Measurements from ENCODE around the gene HACD2. TPM values are rescaled to one million over a fixed set of nuclear protein-coding genes. Genes with fewer than 3 reads are reported as not detected.
A peak's percentile ranks its signal among the peaks of the same experiment; 100 is the strongest.

The HACD2 gene
- polyA plus RNA-seq, 3 donors from 2014 or later = 19.3 to 37.0 (median 25.3) TPM

DNA sequence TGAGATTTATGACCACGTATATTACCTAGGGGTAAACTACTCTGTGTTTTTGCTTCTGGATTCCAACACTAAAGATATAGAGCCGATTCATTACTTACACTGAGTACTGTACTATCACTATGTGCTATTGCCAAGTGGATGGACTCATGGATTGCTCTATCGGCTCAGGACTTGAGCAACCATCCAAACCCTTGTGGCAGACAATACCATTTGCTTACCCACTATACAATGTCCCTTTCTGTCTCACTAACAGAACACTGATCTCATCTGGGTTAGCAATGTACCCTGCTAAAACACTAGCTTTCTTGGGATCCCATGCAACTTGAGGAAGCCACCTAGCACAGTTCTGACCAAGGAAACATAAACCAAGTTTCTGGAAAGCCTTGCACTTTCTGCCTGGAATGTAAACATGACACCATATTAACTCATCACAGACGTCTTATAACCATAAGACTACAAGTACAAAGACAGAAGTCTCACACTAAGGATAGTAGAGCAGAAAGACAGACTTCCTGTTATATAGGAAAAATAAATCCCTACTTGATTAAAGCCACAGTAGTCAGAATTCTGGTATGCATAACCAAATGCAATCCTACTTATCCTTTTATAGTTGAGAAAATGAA is 38.6 kb downstream of the HACD2 start:
- Mint-ChIP-seq H3K4me3 (no peak overlapping the region), H3K27me3 (ENCODE audit: low read depth in 3 of 3) (peaks cover 0 to 2% (median 0%) of the 10 kb centered on the region in 3 donors), H3K36me3 (peaks cover 8 to 17% (median 8%) of the 10 kb centered on the region in 3 donors), H3K4me1 (peaks cover 0 to 17% of the 10 kb centered on the region in 2 donors), H3K9me3 (no peaks in the 10 kb centered on the region), H3K27ac (no peak overlapping the region)
- no peak for DNase-seq

DNA sequence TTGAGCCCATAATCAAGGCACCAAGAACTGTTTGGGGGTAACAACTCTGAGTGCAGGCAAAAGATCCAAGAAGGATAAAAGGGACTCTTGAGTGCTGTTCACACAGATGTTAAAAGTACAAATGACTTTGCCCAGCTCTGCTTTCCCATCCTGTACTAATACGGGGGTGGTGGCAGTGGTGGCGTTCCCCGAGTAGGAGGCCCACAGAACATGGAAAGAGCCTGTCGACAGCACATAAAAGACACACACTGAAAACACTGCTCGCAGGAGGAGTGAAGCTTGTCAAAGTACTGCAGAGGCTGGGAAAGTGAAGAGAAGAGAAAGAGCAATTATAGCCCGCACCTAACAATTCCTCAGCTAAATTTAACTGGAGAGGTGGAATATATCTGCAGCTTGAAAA is 40.9 kb downstream of the HACD2 start:
- Mint-ChIP-seq H3K4me1 (peaks cover 0 to 5% of the 10 kb centered on the region in 2 donors), H3K27me3 (ENCODE audit: low read depth in 3 of 3) (no peaks in the 10 kb centered on the region), H3K9me3 (no peaks in the 10 kb centered on the region), H3K27ac (no peak overlapping the region), H3K36me3 (peaks cover 0 to 8% (median 0%) of the 10 kb centered on the region in 3 donors), H3K4me3 (no peak overlapping the region)
- no peak for DNase-seq

DNA sequence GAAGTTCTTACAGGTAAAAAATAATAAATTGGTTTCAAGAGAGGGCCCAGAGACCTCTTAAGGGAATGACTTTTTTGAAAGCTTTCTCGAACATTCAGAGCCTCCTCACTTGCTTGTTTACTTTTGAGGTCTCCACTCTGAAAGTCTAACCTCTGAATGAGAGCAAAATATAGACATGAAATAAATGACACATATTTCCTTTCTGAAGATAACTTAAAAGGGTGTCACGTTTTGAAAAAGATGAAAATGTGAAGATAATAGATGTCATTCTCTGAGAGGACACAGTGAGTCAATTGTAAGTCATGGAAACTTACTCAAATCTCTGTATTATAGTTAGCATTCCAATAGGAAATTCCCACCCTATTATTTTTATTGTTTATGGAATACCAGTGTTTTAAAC is 44.6 kb downstream of the HACD2 start:
- no peaks in the 10 kb centered on the region for H3K9me3 Mint-ChIP-seq
- DNase-seq = no peak
- H3K4me1 Mint-ChIP-seq = peaks cover 0 to 5% of the 10 kb centered on the region in 2 donors
- H3K27me3 Mint-ChIP-seq (ENCODE audit: low read depth in 3 of 3) = no peaks in the 10 kb centered on the region
- peak overlapping the region in 1 of 6 donors; percentile 76 for H3K27ac Mint-ChIP-seq
- peaks cover 0 to 3% (median 0%) of the 10 kb centered on the region in 3 donors for H3K36me3 Mint-ChIP-seq
- no peak overlapping the region for H3K4me3 Mint-ChIP-seq

DNA sequence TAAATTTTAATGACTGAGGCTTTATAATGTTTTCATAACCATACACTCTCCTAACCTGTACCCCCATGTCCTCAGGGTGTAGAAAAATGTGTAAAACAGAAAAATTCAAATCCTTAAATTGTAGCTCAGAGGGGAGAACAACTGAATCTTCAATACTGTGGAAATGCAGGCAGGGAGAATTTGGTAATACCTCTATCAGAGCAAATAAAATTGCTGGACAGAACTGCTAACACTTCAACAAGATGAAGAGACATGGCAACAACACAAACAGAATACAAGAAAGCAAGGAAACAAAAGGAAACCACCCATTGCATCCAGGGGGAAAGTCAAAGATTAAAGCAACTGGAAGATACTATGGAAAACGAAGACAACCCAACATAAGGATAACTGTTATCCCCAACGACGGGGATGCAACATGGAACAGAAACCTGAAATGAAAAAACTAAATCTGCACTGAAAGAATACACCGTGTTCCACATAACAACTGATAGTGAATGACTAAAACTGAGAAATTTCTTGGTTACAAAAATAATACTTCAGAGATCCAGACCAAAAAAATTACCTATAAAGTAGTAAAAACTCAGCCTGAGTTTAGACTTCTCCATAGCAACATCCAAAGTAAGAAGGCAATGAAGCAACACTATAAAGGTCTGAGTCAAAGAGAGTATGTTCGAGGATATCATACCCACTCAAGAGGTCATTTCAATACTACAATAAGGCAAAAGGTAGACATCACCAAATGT is 48.5 kb downstream of the HACD2 start:
- Mint-ChIP-seq H3K4me3 (no peak overlapping the region), H3K27me3 (ENCODE audit: low read depth in 3 of 3) (no peaks in the 10 kb centered on the region), H3K27ac (no peak overlapping the region), H3K4me1 (peaks cover 0 to 11% of the 10 kb centered on the region in 2 donors), H3K9me3 (no peaks in the 10 kb centered on the region), H3K36me3 (peaks cover 0 to 3% (median 0%) of the 10 kb centered on the region in 3 donors)
- DNase-seq = no peak

DNA sequence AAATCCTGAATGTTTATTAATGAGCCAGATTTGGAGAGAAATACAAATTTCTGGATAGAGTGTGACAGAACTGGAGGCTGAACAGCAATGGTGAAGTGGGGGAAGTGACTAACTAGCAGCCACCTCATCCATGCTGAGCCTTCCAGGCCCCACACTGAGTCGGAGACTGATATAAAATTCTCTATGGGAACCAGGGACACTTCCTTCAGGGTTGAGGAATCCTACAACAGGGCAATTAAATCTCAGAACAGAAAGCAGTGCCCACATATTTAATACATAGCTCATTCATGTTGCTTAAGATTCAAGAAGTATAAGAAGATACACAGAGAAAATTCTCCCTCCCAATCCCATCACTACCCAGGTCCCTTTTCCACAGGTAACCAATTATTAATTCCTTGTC is 49.3 kb downstream of the HACD2 start:
- Mint-ChIP-seq H3K36me3 (peaks cover 0 to 3% (median 0%) of the 10 kb centered on the region in 3 donors), H3K9me3 (no peaks in the 10 kb centered on the region), H3K4me1 (peaks cover 0 to 16% of the 10 kb centered on the region in 2 donors), H3K4me3 (no peak overlapping the region), H3K27ac (no peak overlapping the region), H3K27me3 (ENCODE audit: low read depth in 3 of 3) (no peaks in the 10 kb centered on the region)
- no peak for DNase-seq

DNA sequence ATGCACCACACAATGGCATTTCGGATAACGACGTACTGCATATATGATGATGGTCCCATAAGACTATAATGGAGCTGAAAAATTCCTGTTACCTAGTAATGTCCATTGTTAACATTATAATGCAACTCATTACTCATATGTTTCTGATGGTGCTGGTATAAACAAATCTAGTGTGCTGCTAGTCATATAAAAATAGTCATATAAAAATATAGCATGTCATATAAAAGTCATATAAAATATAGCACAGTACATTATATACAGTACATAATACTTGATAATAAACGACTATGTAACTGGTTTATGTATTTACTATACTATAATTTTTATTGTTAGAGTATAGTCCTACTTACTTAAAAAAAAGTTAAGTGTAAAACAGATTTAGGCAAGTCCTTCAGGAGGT is 50.6 kb downstream of the HACD2 start:
- Mint-ChIP-seq H3K9me3 (no peaks in the 10 kb centered on the region), H3K27ac (no peak overlapping the region), H3K4me1 (peaks cover 2 to 20% of the 10 kb centered on the region in 2 donors), H3K36me3 (no peaks in the 10 kb centered on the region), H3K4me3 (no peak overlapping the region), H3K27me3 (ENCODE audit: low read depth in 3 of 3) (no peaks in the 10 kb centered on the region)
- DNase-seq = no peak

DNA sequence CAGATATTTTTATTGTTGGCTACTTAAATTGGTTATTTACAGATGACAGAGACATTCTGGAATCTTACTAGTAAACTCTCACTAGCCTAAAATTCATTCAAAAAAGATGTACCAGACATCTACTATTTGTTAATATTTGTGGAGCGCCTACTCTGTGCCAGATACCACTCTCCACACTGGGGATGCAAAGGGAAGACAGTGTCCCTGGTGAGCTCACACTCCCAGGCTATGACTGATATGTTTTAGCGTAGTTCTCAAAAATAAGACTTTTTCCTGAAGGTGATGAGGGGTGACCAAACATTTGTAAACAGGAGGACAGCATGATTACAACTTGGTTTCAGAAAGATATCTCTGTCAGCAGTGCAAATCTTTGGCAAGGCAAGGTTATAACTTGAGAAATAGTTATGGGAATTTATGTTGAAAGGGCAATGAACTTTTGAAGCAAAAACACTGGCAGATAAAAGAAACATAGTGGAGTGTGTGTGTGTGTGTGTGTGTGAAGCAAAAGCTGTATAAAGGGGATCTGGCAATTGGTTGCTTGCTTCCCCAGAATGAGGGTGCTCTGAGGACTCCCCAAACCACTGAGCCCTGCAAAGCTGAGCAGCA is 51.2 kb downstream of the HACD2 start:
- H3K4me3 Mint-ChIP-seq = no peak overlapping the region
- H3K9me3 Mint-ChIP-seq = no peaks in the 10 kb centered on the region
- peaks cover 2 to 20% of the 10 kb centered on the region in 2 donors for H3K4me1 Mint-ChIP-seq
- H3K27me3 Mint-ChIP-seq (ENCODE audit: low read depth in 3 of 3) = no peaks in the 10 kb centered on the region
- no peaks in the 10 kb centered on the region for H3K36me3 Mint-ChIP-seq
- DNase-seq = no peak
- H3K27ac Mint-ChIP-seq = no peak overlapping the region

DNA sequence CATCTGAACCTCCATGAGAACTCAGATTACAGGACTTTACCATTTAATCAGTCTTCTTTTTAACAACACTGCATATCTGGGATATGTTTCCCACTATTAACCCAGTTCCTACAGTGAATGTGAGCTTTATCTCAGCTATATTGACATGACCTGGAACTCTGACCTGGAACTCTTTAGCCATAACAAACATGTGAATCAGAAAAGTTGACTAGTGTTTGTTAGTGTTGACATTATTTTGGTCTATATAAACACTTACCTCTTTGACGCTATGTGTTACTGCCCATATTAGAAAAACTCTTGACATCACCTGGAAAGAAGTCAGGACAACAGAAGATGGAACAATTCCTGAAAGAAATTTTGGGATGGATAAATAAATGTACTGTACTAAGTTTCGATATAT is 56.7 kb downstream of the HACD2 start:
- Mint-ChIP-seq H3K27me3 (ENCODE audit: low read depth in 3 of 3) (no peaks in the 10 kb centered on the region), H3K4me1 (peaks cover 20 to 53% of the 10 kb centered on the region in 2 donors), H3K27ac (peak overlapping the region in 1 of 6 donors; percentile 28), H3K36me3 (peaks cover 14 to 38% (median 22%) of the 10 kb centered on the region in 3 donors), H3K4me3 (no peak overlapping the region), H3K9me3 (no peaks in the 10 kb centered on the region)
- DNase-seq = no peak

DNA sequence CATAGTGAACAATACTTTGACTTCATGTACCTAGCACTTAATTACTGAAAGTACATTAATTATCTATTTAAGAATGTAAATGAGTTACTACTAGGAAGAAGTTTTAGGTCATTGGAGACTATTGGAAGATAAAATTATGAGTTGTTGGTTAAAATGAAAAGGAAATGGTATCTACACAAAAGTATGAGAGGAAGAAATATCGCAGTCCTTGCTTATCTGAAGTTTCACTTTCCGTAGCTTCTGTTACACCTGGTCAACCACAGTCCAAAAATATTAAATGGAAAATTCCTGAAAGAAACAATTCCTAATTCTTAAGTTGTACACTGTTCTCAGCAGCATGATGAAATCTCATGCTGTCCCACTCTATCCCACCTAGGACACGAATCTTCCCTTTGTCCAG is 57.8 kb downstream of the HACD2 start:
- Mint-ChIP-seq H3K4me3 (no peak overlapping the region), H3K27ac (no peak overlapping the region), H3K9me3 (no peaks in the 10 kb centered on the region), H3K36me3 (peaks cover 18 to 43% (median 22%) of the 10 kb centered on the region in 3 donors), H3K4me1 (peaks cover 28 to 62% of the 10 kb centered on the region in 2 donors), H3K27me3 (ENCODE audit: low read depth in 3 of 3) (no peaks in the 10 kb centered on the region)
- no peak for DNase-seq

DNA sequence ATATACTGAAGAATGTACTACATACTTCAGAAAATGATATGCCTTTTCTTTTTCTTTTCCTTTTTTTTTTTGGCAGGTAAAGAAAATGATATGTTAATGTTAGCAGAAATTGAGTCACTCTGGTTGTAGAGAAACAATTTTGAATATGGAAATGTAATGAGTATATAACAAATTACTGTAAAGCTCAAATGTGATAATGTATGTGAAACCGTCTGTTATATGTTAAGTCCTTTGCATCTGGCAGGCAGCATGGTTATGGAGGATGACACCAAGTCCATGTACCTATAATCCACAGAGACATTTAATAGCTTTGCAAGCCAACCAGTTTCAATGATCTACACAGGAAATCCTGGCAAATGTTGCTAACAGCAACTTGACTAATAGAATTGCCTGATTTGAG is 58.4 kb downstream of the HACD2 start:
- Mint-ChIP-seq H3K27me3 (ENCODE audit: low read depth in 3 of 3) (no peaks in the 10 kb centered on the region), H3K4me1 (peaks cover 32 to 63% of the 10 kb centered on the region in 2 donors), H3K36me3 (peaks cover 18 to 47% (median 22%) of the 10 kb centered on the region in 3 donors), H3K27ac (peak overlapping the region in 1 of 6 donors; percentile 43), H3K4me3 (no peak overlapping the region), H3K9me3 (no peaks in the 10 kb centered on the region)
- no peak for DNase-seq

DNA sequence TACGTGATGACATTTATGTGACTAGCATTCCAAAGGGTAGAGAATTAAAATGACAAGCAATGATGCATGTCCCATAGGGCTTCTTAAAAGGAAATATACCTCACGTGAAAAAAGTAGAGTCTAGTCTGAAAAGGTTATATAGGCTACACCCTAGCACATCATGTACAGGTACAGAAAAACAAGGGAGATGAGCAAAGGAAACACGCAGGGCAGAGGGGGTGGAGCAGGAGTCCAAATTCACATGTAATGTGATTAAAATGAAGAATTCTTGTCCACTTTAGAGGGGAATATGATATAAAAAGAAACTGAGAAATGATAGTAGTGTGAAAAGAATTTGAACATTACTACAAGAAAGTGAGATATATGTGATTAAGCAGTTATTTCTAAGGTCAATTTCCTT is 59.4 kb downstream of the HACD2 start:
- Mint-ChIP-seq H3K36me3 (peaks cover 18 to 48% (median 22%) of the 10 kb centered on the region in 3 donors), H3K27ac (no peak overlapping the region), H3K9me3 (no peaks in the 10 kb centered on the region), H3K27me3 (ENCODE audit: low read depth in 3 of 3) (no peaks in the 10 kb centered on the region), H3K4me3 (no peak overlapping the region), H3K4me1 (peaks cover 34 to 65% of the 10 kb centered on the region in 2 donors)
- no peak for DNase-seq

DNA sequence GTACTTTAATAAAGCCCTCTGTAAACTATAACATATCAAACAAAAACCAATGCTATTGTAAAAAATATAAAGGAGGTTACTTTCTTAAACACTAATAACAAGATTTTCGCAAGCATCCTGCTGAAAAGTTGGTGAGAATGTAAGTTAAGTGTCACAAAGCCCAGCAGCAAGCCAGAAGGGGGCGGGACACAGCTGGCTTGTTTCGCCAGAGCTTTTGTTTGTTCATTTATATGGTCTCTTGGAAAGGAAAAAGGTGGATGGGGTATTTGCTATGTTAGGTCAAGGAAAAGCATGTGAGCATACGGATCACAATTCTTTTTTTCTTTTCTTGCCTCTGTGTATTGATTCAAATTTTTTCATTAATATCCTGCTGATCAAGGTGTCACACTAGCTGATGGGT is 59.9 kb downstream of the HACD2 start:
- Mint-ChIP-seq H3K4me1 (peaks cover 33 to 61% of the 10 kb centered on the region in 2 donors), H3K27ac (peak overlapping the region in 1 of 6 donors; percentile 67)

DNA sequence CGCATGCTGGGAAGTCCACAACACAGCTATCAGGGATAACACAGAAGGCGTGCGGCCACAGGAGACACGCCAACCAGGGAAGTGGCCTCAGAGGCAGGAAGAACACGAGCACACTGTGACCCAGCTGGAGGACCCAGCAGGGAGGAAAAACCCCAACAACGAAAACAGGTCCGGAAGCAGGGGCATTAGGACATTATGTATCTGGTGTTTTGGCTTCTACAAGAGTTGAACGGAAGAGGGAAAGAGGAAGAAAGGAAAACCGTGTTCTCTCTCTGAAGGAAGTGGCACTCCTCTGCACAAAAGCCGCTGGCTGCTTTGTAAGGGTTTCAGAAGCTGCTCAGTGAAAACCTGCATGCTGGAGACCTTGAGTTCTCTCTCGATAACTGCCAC is 61.8 kb downstream of the HACD2 start:
- H3K4me3 Mint-ChIP-seq = peak overlapping the region in 3 of 5 donors; percentile 12 to 41 (median 30)
- H3K27me3 Mint-ChIP-seq (ENCODE audit: low read depth in 3 of 3) = no peaks in the 10 kb centered on the region
- peak overlapping the region in 5 of 6 donors; percentile 12 to 89 (median 34) for H3K27ac Mint-ChIP-seq
- peak in 1 of 3 donors; percentile 3 for DNase-seq
- H3K4me1 Mint-ChIP-seq = peaks cover 46 to 72% of the 10 kb centered on the region in 2 donors
- H3K9me3 Mint-ChIP-seq = no peaks in the 10 kb centered on the region
- H3K36me3 Mint-ChIP-seq = peaks cover 18 to 44% (median 22%) of the 10 kb centered on the region in 3 donors

More for the DNA sequence above, 59.9 kb downstream of the HACD2 start:
- no peaks in the 10 kb centered on the region for H3K27me3 Mint-ChIP-seq (ENCODE audit: low read depth in 3 of 3)
- no peaks in the 10 kb centered on the region for H3K9me3 Mint-ChIP-seq
- H3K4me3 Mint-ChIP-seq = no peak overlapping the region
- H3K36me3 Mint-ChIP-seq = peaks cover 18 to 48% (median 22%) of the 10 kb centered on the region in 3 donors
- DNase-seq = no peak
